CD4-positive, alpha-beta T cell (primary cell): ENCODE data around the gene E2F1. TPM values are rescaled to one million over a fixed set of nuclear protein-coding genes. Genes with fewer than 3 reads are reported as not detected.

ENCODE experiments used
- ATAC-seq: fragments of 200-7000 bp; cut with Tn5 transposase; one replicate; pipeline ENCODE4 v1.10.0; 2022; ENCODE audit warnings: mild to moderate bottlenecking; ENCODE audit not compliant: poor library complexity
- CTCF ChIA-PET: fragments of 350-600 bp; sonication (Branson Sonifier 250); formaldehyde crosslinking; loops from one replicate; lab custom pipeline; 2021; ENCODE audit warnings: antibody characterized with exemption, inconsistent platforms; lab: Charles Lee
- POLR2A ChIA-PET: fragments of 350-600 bp; sonication (Branson Sonifier 250); formaldehyde crosslinking; loops from one replicate; lab custom pipeline; 2021; ENCODE audit warnings: antibody characterized with exemption, inconsistent platforms; lab: Charles Lee
- DNase-seq, 14 experiments: peaks; one replicate each; pipeline ENCODE4 v3.0.0-alpha.2; 2013 to 2020; ENCODE audit warnings: mixed read lengths in 2 of 14
- H3K27ac ChIP-seq, 2 donors: one replicate each; pipeline versions ENCODE4 v1.5.1 to v1.7.0; 2013; ENCODE audit warnings: low read length in 2 of 2, low read depth in 1 of 2, mild to moderate bottlenecking in 1 of 2
- H3K27me3 ChIP-seq, 2 experiments: 1 replicate in 1 of 2; 2 replicates in 1 of 2; pipeline versions ENCODE4 v1.6.1 to v1.7.0; 2013; ENCODE audit warnings: low read length in 2 of 2, control low read depth in 1 of 2, mild to moderate bottlenecking in 1 of 2, moderate library complexity in 1 of 2; ENCODE audit not compliant: insufficient read depth in 2 of 2, control insufficient read depth in 1 of 2
- H3K36me3 ChIP-seq: one replicate; pipeline ENCODE4 v1.6.1; 2013; ENCODE audit warnings: low read length, control low read depth; ENCODE audit not compliant: insufficient read depth
- H3K4me1 ChIP-seq: one replicate; pipeline ENCODE4 v1.6.1; 2013; ENCODE audit warnings: low read length, control low read depth; ENCODE audit not compliant: insufficient read depth
- H3K4me3 ChIP-seq: one replicate; pipeline ENCODE4 v1.5.1; 2013; ENCODE audit warnings: mild to moderate bottlenecking, low read length, moderate library complexity
- H3K9me3 ChIP-seq, 2 experiments: 1 replicate in 1 of 2; 2 replicates in 1 of 2; pipeline versions ENCODE4 v1.6.1 to v1.7.0; 2013; ENCODE audit warnings: low read length in 2 of 2, mild to moderate bottlenecking in 2 of 2, control low read depth in 1 of 2, moderate library complexity in 1 of 2; ENCODE audit not compliant: control insufficient read depth in 1 of 2, insufficient read depth in 1 of 2
- H3K27ac Mint-ChIP-seq: one replicate; pipeline ENCODE4 v1.8.0; 2020; ENCODE audit warnings: mixed read lengths
- H3K27me3 Mint-ChIP-seq: one replicate; pipeline ENCODE4 v1.8.0; 2021; ENCODE audit warnings: mixed read lengths
- H3K36me3 Mint-ChIP-seq: one replicate; pipeline ENCODE4 v1.8.0; 2021; ENCODE audit warnings: low read depth, mixed read lengths
- H3K4me1 Mint-ChIP-seq: one replicate; pipeline ENCODE4 v1.8.0; 2021; ENCODE audit warnings: low read depth, mixed read lengths
- H3K4me3 Mint-ChIP-seq: one replicate; pipeline ENCODE4 v1.8.0; 2020; ENCODE audit warnings: mild to moderate bottlenecking, mixed read lengths
- H3K9me3 Mint-ChIP-seq: one replicate; pipeline ENCODE4 v1.8.0; 2020; ENCODE audit warnings: mixed read lengths
- CTCF ChIP-seq: fragments of 200-600 bp; IDR thresholded peaks from one replicate; pipeline ENCODE4 v1.8.0; 2022; ENCODE audit warnings: antibody characterized with exemption, mild to moderate bottlenecking
- intact Hi-C, 2 experiments: fragments of 100-400 bp; cut with DNase I in 1 of 2; cut with micrococcal nuclease in 1 of 2; formaldehyde crosslinking; loops; one replicate each; pipeline versions ENCODE4 v1.15.1 to v1.9.0; 2023 to 2025; cut with DNase I, micrococcal nuclease
- total RNA-seq, 174 experiments: library from RNA in 2 of 174; stranded (reverse) in 2 of 174; gene quantifications; one replicate each; pipeline ENCODE4 v1.2.3 and lab custom pipeline; 2021 to 2026

E2F1 gene
- total RNA-seq, 2 experiments from 2014 or later, result 1.2 to 1.6 TPM

GRCh38 chr20:33656783-33657703 lies 29.1 kb downstream of the E2F1 start:
- no peak overlapping the region for H3K4me3 Mint-ChIP-seq
- no peak overlapping the region for H3K27ac Mint-ChIP-seq
- H3K9me3 ChIP-seq, result no peaks in the 10 kb centered on the region
- no peak for ATAC-seq
- no peak overlapping the region for H3K4me3 ChIP-seq
- H3K36me3 ChIP-seq, result no peaks in the 10 kb centered on the region
- TF ChIP-seq CTCF, result no peak
- POLR2A ChIA-PET, result interaction anchor here (0.7 kb wide), 1 partner anchor 7 kb away, joined by 3 read pairs; no protein-coding TSS in a partner anchor
- CTCF ChIA-PET, result no interaction called here
- H3K9me3 Mint-ChIP-seq, result no peaks in the 10 kb centered on the region
- no peaks in the 10 kb centered on the region for H3K27me3 ChIP-seq
- H3K4me1 Mint-ChIP-seq, result no peaks in the 10 kb centered on the region
- intact Hi-C loops, result no loop called here
- no peaks in the 10 kb centered on the region for H3K36me3 Mint-ChIP-seq
- DNase-seq, result no peak
- no peaks in the 10 kb centered on the region for H3K27me3 Mint-ChIP-seq
- no peak overlapping the region for H3K27ac ChIP-seq
- no peaks in the 10 kb centered on the region for H3K4me1 ChIP-seq

GRCh38 chr20:33656010-33656782 lies 30.0 kb downstream of the E2F1 start:
- Histone ChIP-seq H3K27me3 (no peaks in the 10 kb centered on the region), H3K27ac (no peak overlapping the region), H3K9me3 (no peaks in the 10 kb centered on the region), H3K36me3 (no peaks in the 10 kb centered on the region), H3K4me3 (no peak overlapping the region), H3K4me1 (no peaks in the 10 kb centered on the region)
- Mint-ChIP-seq H3K4me3 (no peak overlapping the region), H3K36me3 (no peaks in the 10 kb centered on the region), H3K27me3 (no peaks in the 10 kb centered on the region), H3K9me3 (no peaks in the 10 kb centered on the region), H3K4me1 (no peaks in the 10 kb centered on the region), H3K27ac (no peak overlapping the region)
- intact Hi-C loops, result no loop called here
- POLR2A ChIA-PET, result interaction anchor here (0.7 kb wide), 1 partner anchor 8 kb away, joined by 3 read pairs; no protein-coding TSS in a partner anchor
- ATAC-seq (no peak), DNase-seq (no peak)
- TF ChIP-seq CTCF, result no peak
- CTCF ChIA-PET, result no interaction called here

GRCh38 chr20:33655164-33655563 lies 31.0 kb downstream of the E2F1 start:
- CTCF ChIA-PET, result no interaction called here

More at GRCh38 chr20:33655164-33655563, 31.0 kb downstream of the E2F1 start:
- H3K4me3 ChIP-seq, result no peak overlapping the region
- no peaks in the 10 kb centered on the region for H3K9me3 Mint-ChIP-seq
- no peak overlapping the region for H3K4me3 Mint-ChIP-seq
- no peaks in the 10 kb centered on the region for H3K36me3 Mint-ChIP-seq
- no peak overlapping the region for H3K27ac ChIP-seq
- no peaks in the 10 kb centered on the region for H3K4me1 ChIP-seq
- no peaks in the 10 kb centered on the region for H3K36me3 ChIP-seq
- ATAC-seq (no peak), DNase-seq (no peak)
- no peak for TF ChIP-seq CTCF
- H3K27ac Mint-ChIP-seq, result no peak overlapping the region
- H3K27me3 Mint-ChIP-seq, result no peaks in the 10 kb centered on the region
- H3K4me1 Mint-ChIP-seq, result no peaks in the 10 kb centered on the region
- intact Hi-C loops, result no loop called here
- H3K9me3 ChIP-seq, result no peaks in the 10 kb centered on the region
- H3K27me3 ChIP-seq, result no peaks in the 10 kb centered on the region
- POLR2A ChIA-PET, result no interaction called here
